ENCODE results near the gene PMS2.
"Not testable (repeated sequence)": the region's sequence is repeated elsewhere in the genome, so short reads cannot be mapped to it uniquely, and the experiment has no call there.

PMS2 gene

GRCh38 chr7:6012355-6013104 is 3.7 kb upstream of the PMS2 start:
- Histone ChIP-seq H3K4me1 (ENCODE audit: control insufficient read depth, insufficient read depth, low read length, poor library complexity, severe bottlenecking) (peaks cover 8% of the 10 kb centered on the region), H3K4me3 (ENCODE audit: extremely low read depth, insufficient read depth, low read length, poor library complexity, severe bottlenecking) (no peak overlapping the region), H3K36me3 (ENCODE audit: control insufficient read depth, insufficient read depth, low read length) (peaks cover 63% of the 10 kb centered on the region), H3K9me3 (ENCODE audit: control insufficient read depth, low read length) (no peaks in the 10 kb centered on the region), H3K27ac (ENCODE audit: low read depth, low read length, severe bottlenecking) (no peak overlapping the region)
- 93 to 94% methylated on average over 14 of the region's 14 CpGs for WGBS, 2 experiments (ENCODE audit: insufficient coverage in 2 of 2)

- no peak overlapping the region for H3K27ac ChIP-seq (ENCODE audit: low read depth, low read length, severe bottlenecking)
- WGBS, 2 experiments (ENCODE audit: insufficient coverage in 2 of 2) = 87 to 100% methylated on average over 2 of the region's 2 CpGs
- H3K36me3 ChIP-seq (ENCODE audit: control insufficient read depth, insufficient read depth, low read length) = peaks cover 54% of the 10 kb centered on the region
- no peaks in the 10 kb centered on the region for H3K9me3 ChIP-seq (ENCODE audit: control insufficient read depth, low read length)
- peaks cover 8% of the 10 kb centered on the region for H3K4me1 ChIP-seq (ENCODE audit: control insufficient read depth, insufficient read depth, low read length, poor library complexity, severe bottlenecking)
- no peak overlapping the region for H3K4me3 ChIP-seq (ENCODE audit: extremely low read depth, insufficient read depth, low read length, poor library complexity, severe bottlenecking)
These were observed 2.7 kb upstream of the PMS2 start for GRCh38 chr7:6011541-6011940.

- 92 to 100% methylated on average over 4 to 8 of the region's 8 CpGs for WGBS, 2 experiments (ENCODE audit: insufficient coverage in 2 of 2)
- not testable (repeated sequence) for H3K27ac ChIP-seq (ENCODE audit: low read depth, low read length, severe bottlenecking); H3K9me3 ChIP-seq (ENCODE audit: control insufficient read depth, low read length); H3K4me1 ChIP-seq (ENCODE audit: control insufficient read depth, insufficient read depth, low read length, poor library complexity, severe bottlenecking)
- peaks cover 43% of the 10 kb centered on the region for H3K36me3 ChIP-seq (ENCODE audit: control insufficient read depth, insufficient read depth, low read length)
- peak overlapping the region; percentile 75 for H3K4me3 ChIP-seq (ENCODE audit: extremely low read depth, insufficient read depth, low read length, poor library complexity, severe bottlenecking)
These were observed 1.5 kb upstream of the PMS2 start for GRCh38 chr7:6010370-6010769.

- not testable (repeated sequence) for H3K27ac ChIP-seq (ENCODE audit: low read depth, low read length, severe bottlenecking)
- H3K36me3 ChIP-seq (ENCODE audit: control insufficient read depth, insufficient read depth, low read length) = peaks cover 28% of the 10 kb centered on the region
These were observed 836 bp downstream of the PMS2 start for GRCh38 chr7:6007835-6008590.

GRCh38 chr7:6007386-6007785 is 1.5 kb downstream of the PMS2 start:
- H3K9me3 ChIP-seq (ENCODE audit: control insufficient read depth, low read length) = no peaks in the 10 kb centered on the region
- H3K27ac ChIP-seq (ENCODE audit: low read depth, low read length, severe bottlenecking) = no peak overlapping the region
- peaks cover 22% of the 10 kb centered on the region for H3K36me3 ChIP-seq (ENCODE audit: control insufficient read depth, insufficient read depth, low read length)
- H3K4me3 ChIP-seq (ENCODE audit: extremely low read depth, insufficient read depth, low read length, poor library complexity, severe bottlenecking) = no peak overlapping the region
- 93 to 97% methylated on average over 2 to 4 of the region's 4 CpGs for WGBS, 2 experiments (ENCODE audit: insufficient coverage in 2 of 2)
- H3K4me1 ChIP-seq (ENCODE audit: control insufficient read depth, insufficient read depth, low read length, poor library complexity, severe bottlenecking) = peaks cover 8% of the 10 kb centered on the region

More at GRCh38 chr7:6007835-6008590, 836 bp downstream of the PMS2 start:
- WGBS, 2 experiments (ENCODE audit: insufficient coverage in 2 of 2) = 56 to 62% methylated on average over 12 to 14 of the region's 27 CpGs
- H3K4me3 ChIP-seq (ENCODE audit: extremely low read depth, insufficient read depth, low read length, poor library complexity, severe bottlenecking) = peak overlapping the region; percentile 75
- not testable (repeated sequence) for H3K9me3 ChIP-seq (ENCODE audit: control insufficient read depth, low read length); H3K4me1 ChIP-seq (ENCODE audit: control insufficient read depth, insufficient read depth, low read length, poor library complexity, severe bottlenecking)

- H3K36me3 ChIP-seq (ENCODE audit: control insufficient read depth, insufficient read depth, low read length) = peaks cover 77% of the 10 kb centered on the region
- H3K4me1 ChIP-seq (ENCODE audit: control insufficient read depth, insufficient read depth, low read length, poor library complexity, severe bottlenecking) = no peaks in the 10 kb centered on the region
- no peaks in the 10 kb centered on the region for H3K9me3 ChIP-seq (ENCODE audit: control insufficient read depth, low read length)
- no peak overlapping the region for H3K4me3 ChIP-seq (ENCODE audit: extremely low read depth, insufficient read depth, low read length, poor library complexity, severe bottlenecking)
- 70 to 83% methylated on average over 7 of the region's 10 CpGs for WGBS, 2 experiments (ENCODE audit: insufficient coverage in 2 of 2)
- H3K27ac ChIP-seq (ENCODE audit: low read depth, low read length, severe bottlenecking) = no peak overlapping the region
These were observed 11.5 kb downstream of the PMS2 start for GRCh38 chr7:5997210-5997808.

GRCh38 chr7:5987061-5987460 is 21.8 kb downstream of the PMS2 start:
- H3K9me3 ChIP-seq (ENCODE audit: control insufficient read depth, low read length); H3K4me1 ChIP-seq (ENCODE audit: control insufficient read depth, insufficient read depth, low read length, poor library complexity, severe bottlenecking); H3K27ac ChIP-seq (ENCODE audit: low read depth, low read length, severe bottlenecking); H3K4me3 ChIP-seq (ENCODE audit: extremely low read depth, insufficient read depth, low read length, poor library complexity, severe bottlenecking): not testable (repeated sequence)
- peaks cover 38% of the 10 kb centered on the region for H3K36me3 ChIP-seq (ENCODE audit: control insufficient read depth, insufficient read depth, low read length)
- WGBS, 2 experiments (ENCODE audit: insufficient coverage in 2 of 2) = 89 to 98% methylated on average over 13 to 15 of the region's 15 CpGs

- not testable (repeated sequence) for H3K4me3 ChIP-seq (ENCODE audit: extremely low read depth, insufficient read depth, low read length, poor library complexity, severe bottlenecking); H3K27ac ChIP-seq (ENCODE audit: low read depth, low read length, severe bottlenecking)
- no CpG with 5 or more reads among the region's 12 CpGs for WGBS, 2 experiments (ENCODE audit: insufficient coverage in 2 of 2)
These were observed 29.1 kb downstream of the PMS2 start for GRCh38 chr7:5979680-5980314.

GRCh38 chr7:5973580-5973979 is 35.3 kb downstream of the PMS2 start:
- H3K4me3 ChIP-seq (ENCODE audit: extremely low read depth, insufficient read depth, low read length, poor library complexity, severe bottlenecking); H3K27ac ChIP-seq (ENCODE audit: low read depth, low read length, severe bottlenecking); H3K36me3 ChIP-seq (ENCODE audit: control insufficient read depth, insufficient read depth, low read length); H3K9me3 ChIP-seq (ENCODE audit: control insufficient read depth, low read length); H3K4me1 ChIP-seq (ENCODE audit: control insufficient read depth, insufficient read depth, low read length, poor library complexity, severe bottlenecking): not testable (repeated sequence)
- WGBS, 2 experiments (ENCODE audit: insufficient coverage in 2 of 2) = no CpG with 5 or more reads among the region's 8 CpGs

More at GRCh38 chr7:5979680-5980314, 29.1 kb downstream of the PMS2 start:
- not testable (repeated sequence) for H3K9me3 ChIP-seq (ENCODE audit: control insufficient read depth, low read length); H3K4me1 ChIP-seq (ENCODE audit: control insufficient read depth, insufficient read depth, low read length, poor library complexity, severe bottlenecking); H3K36me3 ChIP-seq (ENCODE audit: control insufficient read depth, insufficient read depth, low read length)

- not testable (repeated sequence) for H3K36me3 ChIP-seq (ENCODE audit: control insufficient read depth, insufficient read depth, low read length); H3K27ac ChIP-seq (ENCODE audit: low read depth, low read length, severe bottlenecking); H3K9me3 ChIP-seq (ENCODE audit: control insufficient read depth, low read length); H3K4me3 ChIP-seq (ENCODE audit: extremely low read depth, insufficient read depth, low read length, poor library complexity, severe bottlenecking); H3K4me1 ChIP-seq (ENCODE audit: control insufficient read depth, insufficient read depth, low read length, poor library complexity, severe bottlenecking)
- no CpG with 5 or more reads among the region's 43 CpGs for WGBS, 2 experiments (ENCODE audit: insufficient coverage in 2 of 2)
These were observed 38.4 kb downstream of the PMS2 start, which contains the start of gene RSPH10B for GRCh38 chr7:5970347-5970911. TSS of gene RSPH10B (minus strand) at chr7:5970689. CDS start at chr7:5967116, 3,573 bp downstream.
